Skeletal muscle tissue (tissue), 4 donors: Measurements from ENCODE around the gene TRPC4AP. TPM values are rescaled to one million over a fixed set of nuclear protein-coding genes. Genes with fewer than 3 reads are reported as not detected.

Experiments
- H3K27ac ChIP-seq: one replicate; pipeline ENCODE4 v1.7.0; 2013; ENCODE audit warnings: mild to moderate bottlenecking, low read depth, low read length, inconsistent platforms
- H3K27me3 ChIP-seq, 3 donors: one replicate each; pipeline ENCODE4 v1.7.0; 2013; ENCODE audit warnings: low read length in 3 of 3; ENCODE audit not compliant: control insufficient read depth in 3 of 3, insufficient read depth in 3 of 3
- H3K36me3 ChIP-seq, 3 donors: one replicate each; pipeline ENCODE4 v1.7.0; 2013; ENCODE audit warnings: low read length in 3 of 3; ENCODE audit not compliant: control insufficient read depth in 3 of 3, insufficient read depth in 3 of 3
- H3K4me1 ChIP-seq, 3 donors: one replicate each; pipeline ENCODE4 v1.7.0; 2013; ENCODE audit warnings: low read length in 3 of 3, mild to moderate bottlenecking in 3 of 3; ENCODE audit not compliant: control insufficient read depth in 3 of 3, insufficient read depth in 3 of 3
- H3K4me3 ChIP-seq, 3 donors: one replicate each; pipeline ENCODE4 v1.7.0; 2013; ENCODE audit warnings: low read length in 3 of 3
- H3K9ac ChIP-seq, 3 donors: one replicate each; pipeline ENCODE4 v1.7.0; 2013; ENCODE audit warnings: low read length in 3 of 3, mild to moderate bottlenecking in 3 of 3, moderate library complexity in 2 of 3, low read depth in 1 of 3
- H3K9me3 ChIP-seq, 3 donors: one replicate each; pipeline ENCODE4 v1.7.0; 2013; ENCODE audit warnings: low read length in 3 of 3; ENCODE audit not compliant: control insufficient read depth in 3 of 3
- total RNA-seq: library from RNA; depleted of rRNA; stranded (reverse); fragments of >200 nt; gene quantifications from one replicate; pipeline ENCODE4 v1.2.3, GENCODE V29; 2014
- donor health status: Osteomylitis.

TRPC4AP gene
- total RNA-seq, 1 donor from 2014 or later, result 49.6 TPM

DNA sequence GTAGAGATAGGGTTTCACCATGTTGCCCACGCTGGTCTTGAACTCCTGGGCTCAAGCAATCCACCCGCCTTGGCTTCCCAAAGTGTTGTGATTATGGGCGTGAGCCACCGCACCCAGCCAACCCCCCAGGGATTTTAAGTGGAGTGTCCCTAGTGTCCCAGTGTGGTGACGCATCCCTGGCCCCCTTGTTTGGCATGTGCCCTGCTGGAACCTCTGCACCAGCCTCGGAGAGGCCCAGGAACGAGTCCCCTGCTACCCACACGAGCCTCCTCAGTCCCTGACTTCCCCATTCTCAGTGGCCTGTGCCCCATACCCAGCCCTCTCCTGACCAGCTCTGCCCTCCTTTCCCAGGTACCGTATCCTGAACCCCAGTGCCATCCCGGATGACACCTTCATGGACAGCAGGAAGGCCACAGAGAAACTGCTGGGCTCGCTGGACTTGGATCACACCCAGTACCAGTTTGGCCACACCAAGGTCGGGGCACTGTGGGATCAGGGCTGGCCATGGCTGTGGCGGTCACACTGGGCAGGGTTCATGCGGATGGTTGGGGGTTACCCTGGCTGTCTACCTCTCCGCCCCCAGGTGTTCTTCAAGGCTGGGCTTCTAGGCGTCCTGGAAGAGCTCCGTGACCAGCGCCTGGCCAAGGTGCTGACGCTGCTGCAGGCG lies 99.7 kb downstream of the TRPC4AP start:
- Histone ChIP-seq H3K4me1 (peaks cover 0 to 44% (median 40%) of the 10 kb centered on the region in 3 donors), H3K4me3 (no peak overlapping the region), H3K27ac (no peak overlapping the region), H3K9ac (peak overlapping the region in 1 of 3 donors; percentile 54), H3K36me3 (peaks cover 53 to 87% (median 78%) of the 10 kb centered on the region in 3 donors), H3K9me3 (no peaks in the 10 kb centered on the region), H3K27me3 (no peaks in the 10 kb centered on the region)

DNA sequence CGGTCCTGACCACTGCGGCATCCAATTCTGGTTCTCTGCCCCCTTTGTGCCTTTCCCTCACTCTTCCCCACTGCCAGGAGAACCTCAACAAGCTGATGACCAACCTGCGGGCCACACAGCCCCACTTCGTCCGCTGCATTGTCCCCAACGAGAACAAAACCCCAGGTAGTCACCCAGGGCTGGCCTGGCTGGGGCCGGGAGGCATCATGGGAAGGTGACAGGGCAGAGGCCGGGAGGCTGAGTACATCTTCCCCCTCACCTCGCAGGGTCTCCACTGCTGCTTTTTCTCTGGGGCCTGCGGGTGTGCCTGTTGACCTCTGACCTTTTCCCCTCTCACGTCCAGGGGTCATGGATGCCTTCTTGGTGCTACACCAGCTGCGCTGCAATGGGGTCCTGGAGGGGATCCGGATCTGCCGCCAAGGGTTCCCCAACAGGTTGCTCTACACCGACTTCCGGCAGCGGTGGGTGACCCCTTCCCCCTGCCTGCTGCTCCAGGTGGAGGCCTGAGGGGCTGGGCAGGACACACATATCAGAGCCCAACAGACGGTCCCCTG lies 101.9 kb downstream of the TRPC4AP start:
- peak overlapping the region in 1 of 3 donors; percentile 33 for H3K9ac ChIP-seq
- peaks cover 39 to 85% (median 59%) of the 10 kb centered on the region in 3 donors for H3K36me3 ChIP-seq
- no peak overlapping the region for H3K4me3 ChIP-seq
- H3K4me1 ChIP-seq, result peaks cover 7 to 63% (median 61%) of the 10 kb centered on the region in 3 donors
- peak overlapping the region; percentile 30 for H3K27ac ChIP-seq
- no peaks in the 10 kb centered on the region for H3K9me3 ChIP-seq
- H3K27me3 ChIP-seq, result no peaks in the 10 kb centered on the region

DNA sequence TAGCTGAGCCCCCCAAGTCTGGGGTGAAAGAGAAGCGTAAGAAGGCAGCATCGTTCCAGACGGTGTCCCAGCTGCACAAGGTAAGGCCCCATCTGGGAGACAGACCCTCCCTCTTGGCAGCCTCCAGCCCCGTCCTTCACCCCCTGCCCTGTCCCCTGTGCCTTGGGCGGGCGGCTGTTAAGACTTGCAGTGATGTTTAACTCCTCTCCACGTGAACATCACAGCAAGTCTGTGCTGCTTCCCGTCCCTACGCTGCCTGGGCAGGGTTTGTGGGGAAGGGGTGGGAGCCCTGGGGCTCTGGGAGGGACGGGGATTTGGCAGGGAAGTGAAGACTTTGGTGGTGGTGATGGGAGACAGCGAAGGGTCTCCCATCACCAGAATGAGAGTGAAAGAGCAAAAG lies 102.4 kb downstream of the TRPC4AP start:
- Histone ChIP-seq H3K4me1 (peaks cover 8 to 65% (median 63%) of the 10 kb centered on the region in 3 donors), H3K4me3 (no peak overlapping the region), H3K27me3 (peaks cover 0 to 2% (median 0%) of the 10 kb centered on the region in 3 donors), H3K36me3 (peaks cover 34 to 85% (median 54%) of the 10 kb centered on the region in 3 donors), H3K27ac (peak overlapping the region; percentile 30), H3K9ac (no peak overlapping the region), H3K9me3 (no peaks in the 10 kb centered on the region)

- no peak overlapping the region for H3K27ac ChIP-seq
- H3K4me1 ChIP-seq, result peaks cover 11 to 66% (median 66%) of the 10 kb centered on the region in 3 donors
- H3K27me3 ChIP-seq, result peaks cover 0 to 5% (median 4%) of the 10 kb centered on the region in 3 donors
- H3K36me3 ChIP-seq, result peaks cover 29 to 80% (median 49%) of the 10 kb centered on the region in 3 donors
- no peaks in the 10 kb centered on the region for H3K9me3 ChIP-seq
- H3K4me3 ChIP-seq, result no peak overlapping the region
- H3K9ac ChIP-seq, result peak overlapping the region in 1 of 3 donors; percentile 8
These were observed 102.9 kb downstream of the TRPC4AP start for GRCh38 chr20:34989670-34990069.

- Histone ChIP-seq H3K27me3 (peaks cover 3 to 9% (median 5%) of the 10 kb centered on the region in 3 donors), H3K4me3 (no peak overlapping the region), H3K9ac (no peak overlapping the region), H3K27ac (no peak overlapping the region), H3K9me3 (no peaks in the 10 kb centered on the region), H3K36me3 (peaks cover 24 to 75% (median 43%) of the 10 kb centered on the region in 3 donors), H3K4me1 (peaks cover 13 to 66% (median 65%) of the 10 kb centered on the region in 3 donors)
These were observed 103.5 kb downstream of the TRPC4AP start for GRCh38 chr20:34989118-34989517.

GRCh38 chr20:34988191-34988540 lies 104.4 kb downstream of the TRPC4AP start:
- Histone ChIP-seq H3K36me3 (peaks cover 16 to 65% (median 34%) of the 10 kb centered on the region in 3 donors), H3K9me3 (no peaks in the 10 kb centered on the region), H3K27ac (no peak overlapping the region), H3K27me3 (peaks cover 10 to 17% (median 11%) of the 10 kb centered on the region in 3 donors), H3K4me1 (peaks cover 23 to 73% (median 69%) of the 10 kb centered on the region in 3 donors), H3K4me3 (peak overlapping the region in 1 of 3 donors; percentile 52), H3K9ac (peak overlapping the region in 1 of 3 donors; percentile 74)

DNA sequence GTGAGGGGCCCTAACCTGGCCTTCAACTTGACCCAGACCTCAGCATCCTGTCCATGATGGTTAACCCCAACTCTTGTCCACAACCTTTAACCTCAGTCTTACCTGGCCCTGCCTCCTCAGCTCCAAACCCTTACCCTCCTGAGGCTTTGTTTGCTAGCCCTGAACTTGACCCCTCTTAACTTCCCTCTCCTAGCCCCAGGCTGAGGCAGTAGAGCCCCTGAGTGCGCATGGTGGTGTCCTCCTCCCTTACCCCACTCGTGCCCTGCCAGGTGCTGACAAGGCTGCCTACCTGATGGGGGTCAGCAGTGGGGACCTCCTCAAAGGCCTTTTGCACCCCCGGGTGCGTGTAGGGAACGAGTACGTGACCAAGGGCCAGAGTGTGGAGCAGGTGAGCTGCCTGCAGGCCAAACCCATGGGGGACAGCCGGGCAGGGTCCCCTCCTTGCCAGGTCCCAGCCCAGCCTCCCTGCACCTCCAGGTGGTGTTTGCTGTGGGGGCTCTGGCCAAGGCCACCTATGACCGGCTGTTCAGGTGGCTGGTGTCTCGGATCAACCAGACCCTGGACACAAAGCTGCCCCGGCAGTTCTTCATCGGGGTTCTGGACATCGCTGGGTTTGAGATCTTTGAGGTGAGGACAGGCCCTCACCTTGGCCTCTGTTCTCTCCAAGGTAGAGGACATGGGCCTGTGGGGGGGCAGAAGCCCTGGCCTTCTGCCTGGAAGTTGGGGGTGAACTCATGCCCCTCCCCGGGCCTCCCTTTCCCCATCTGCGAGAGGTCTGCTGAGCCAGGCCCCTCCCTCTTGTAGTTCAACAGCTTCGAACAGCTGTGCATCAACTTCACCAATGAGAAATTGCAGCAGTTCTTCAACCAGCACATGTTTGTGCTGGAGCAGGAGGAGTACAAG lies 105.1 kb downstream of the TRPC4AP start:
- H3K27me3 ChIP-seq, result peaks cover 10 to 17% (median 11%) of the 10 kb centered on the region in 3 donors
- H3K9me3 ChIP-seq, result no peaks in the 10 kb centered on the region
- peak overlapping the region; percentile 38 to 74 (median 61) for H3K9ac ChIP-seq
- H3K36me3 ChIP-seq, result peaks cover 10 to 60% (median 28%) of the 10 kb centered on the region in 3 donors
- peak overlapping the region; percentile 40 for H3K27ac ChIP-seq
- H3K4me1 ChIP-seq, result peaks cover 29 to 74% (median 71%) of the 10 kb centered on the region in 3 donors
- peak overlapping the region in 2 of 3 donors; percentile 27 to 52 for H3K4me3 ChIP-seq

- peaks cover 10 to 17% (median 11%) of the 10 kb centered on the region in 3 donors for H3K27me3 ChIP-seq
- no peak overlapping the region for H3K27ac ChIP-seq
- H3K4me1 ChIP-seq, result peaks cover 30 to 82% (median 77%) of the 10 kb centered on the region in 3 donors
- no peaks in the 10 kb centered on the region for H3K9me3 ChIP-seq
- H3K36me3 ChIP-seq, result peaks cover 8 to 61% (median 25%) of the 10 kb centered on the region in 3 donors
- H3K9ac ChIP-seq, result peak overlapping the region; percentile 38 to 74 (median 43)
- peak overlapping the region in 2 of 3 donors; percentile 27 to 45 for H3K4me3 ChIP-seq
These were observed 106.0 kb downstream of the TRPC4AP start for GRCh38 chr20:34986311-34987287.
